Measurements from ENCODE around the gene IFI27. TPM values are rescaled to one million over a fixed set of nuclear protein-coding genes. Genes with fewer than 3 reads are reported as not detected.

The IFI27 gene
- total and polyA plus RNA-seq, 4 donors, result 35.9 to 133 (median 42.6) TPM

GRCh38 chr14:94099006-94099405 is 11.5 kb upstream of the IFI27 start:
- Histone ChIP-seq H3K36me3 (ENCODE audit: control insufficient read depth, insufficient read depth, low read length) (peaks cover 33% of the 10 kb centered on the region), H3K4me3 (ENCODE audit: low read depth, low read length) (no peak overlapping the region), H3K27ac (ENCODE audit: low read depth, low read length) (no peak overlapping the region), H3K9me3 (ENCODE audit: control insufficient read depth, insufficient read depth, low read length) (no peaks in the 10 kb centered on the region), H3K27me3 (ENCODE audit: control insufficient read depth, insufficient read depth, low read length) (no peaks in the 10 kb centered on the region), H3K4me1 (ENCODE audit: control insufficient read depth, insufficient read depth, low read length) (peaks cover 26% of the 10 kb centered on the region)
- DNase-seq (ENCODE audit: low read depth in 4 of 6, low spot score in 6 of 6), result no peak
- 63% methylated on average over 6 of the region's 6 CpGs for WGBS (ENCODE audit: insufficient coverage)

DNA sequence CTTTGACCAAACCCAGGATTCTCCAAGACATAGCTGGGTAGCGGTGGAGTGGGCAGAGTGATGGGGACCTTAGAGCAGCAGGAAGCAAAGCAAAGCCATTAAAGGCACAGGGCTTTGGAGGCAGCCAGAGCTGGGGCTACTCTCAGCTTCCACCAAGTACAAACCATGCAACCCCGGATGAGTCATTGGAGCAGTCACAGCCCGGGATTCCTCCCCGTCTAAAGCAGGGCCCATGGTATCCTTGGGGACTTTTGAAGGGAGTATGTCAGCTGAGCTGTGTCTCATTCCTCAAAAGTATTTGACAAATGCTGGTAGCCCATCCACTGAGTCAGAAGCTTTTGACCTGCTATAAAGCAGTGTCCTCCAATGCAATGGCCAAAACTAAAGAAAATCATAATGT is 9.7 kb upstream of the IFI27 start:
- no peak overlapping the region for H3K4me3 ChIP-seq (ENCODE audit: low read depth, low read length)
- H3K36me3 ChIP-seq (ENCODE audit: control insufficient read depth, insufficient read depth, low read length), result peaks cover 33% of the 10 kb centered on the region
- H3K27me3 ChIP-seq (ENCODE audit: control insufficient read depth, insufficient read depth, low read length), result no peaks in the 10 kb centered on the region
- no peaks in the 10 kb centered on the region for H3K9me3 ChIP-seq (ENCODE audit: control insufficient read depth, insufficient read depth, low read length)
- H3K27ac ChIP-seq (ENCODE audit: low read depth, low read length), result no peak overlapping the region
- peaks cover 30% of the 10 kb centered on the region for H3K4me1 ChIP-seq (ENCODE audit: control insufficient read depth, insufficient read depth, low read length)
- 53% methylated on average over 3 of the region's 4 CpGs for WGBS (ENCODE audit: insufficient coverage)
- no peak for DNase-seq (ENCODE audit: low read depth in 4 of 6, low spot score in 6 of 6)

DNA sequence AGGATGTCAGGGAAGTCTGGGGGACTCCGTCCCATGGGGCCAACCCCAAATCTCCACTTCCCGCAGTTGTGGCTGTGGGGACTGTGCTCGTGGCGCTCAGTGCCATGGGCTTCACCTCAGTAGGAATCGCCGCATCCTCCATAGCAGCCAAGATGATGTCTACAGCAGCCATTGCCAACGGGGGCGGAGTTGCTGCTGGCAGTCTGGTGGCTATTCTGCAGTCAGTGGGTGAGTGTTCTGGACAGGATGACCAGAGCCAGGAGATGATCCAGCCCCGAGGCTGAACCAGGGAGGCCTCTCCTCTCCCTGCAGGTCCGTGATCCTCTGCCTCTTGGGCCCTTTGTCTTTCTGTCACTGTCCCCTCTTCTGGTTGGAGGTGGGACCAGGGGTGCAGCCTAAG is 8.8 kb upstream of the IFI27 start:
- no peak overlapping the region for H3K4me3 ChIP-seq (ENCODE audit: low read depth, low read length)
- 65% methylated on average over 7 of the region's 10 CpGs for WGBS (ENCODE audit: insufficient coverage)
- peaks cover 33% of the 10 kb centered on the region for H3K36me3 ChIP-seq (ENCODE audit: control insufficient read depth, insufficient read depth, low read length)
- H3K27ac ChIP-seq (ENCODE audit: low read depth, low read length), result no peak overlapping the region
- peaks cover 30% of the 10 kb centered on the region for H3K4me1 ChIP-seq (ENCODE audit: control insufficient read depth, insufficient read depth, low read length)
- no peaks in the 10 kb centered on the region for H3K9me3 ChIP-seq (ENCODE audit: control insufficient read depth, insufficient read depth, low read length)
- H3K27me3 ChIP-seq (ENCODE audit: control insufficient read depth, insufficient read depth, low read length), result no peaks in the 10 kb centered on the region
- DNase-seq (ENCODE audit: low read depth in 4 of 6, low spot score in 6 of 6), result no peak

- DNase-seq (ENCODE audit: low read depth in 4 of 6, low spot score in 6 of 6), result no peak
- Histone ChIP-seq H3K36me3 (ENCODE audit: control insufficient read depth, insufficient read depth, low read length) (peaks cover 28% of the 10 kb centered on the region), H3K4me1 (ENCODE audit: control insufficient read depth, insufficient read depth, low read length) (peaks cover 30% of the 10 kb centered on the region), H3K9me3 (ENCODE audit: control insufficient read depth, insufficient read depth, low read length) (no peaks in the 10 kb centered on the region), H3K27ac (ENCODE audit: low read depth, low read length) (peak overlapping the region; percentile 71), H3K27me3 (ENCODE audit: control insufficient read depth, insufficient read depth, low read length) (no peaks in the 10 kb centered on the region), H3K4me3 (ENCODE audit: low read depth, low read length) (no peak overlapping the region)
- 78% methylated on average over 8 of the region's 8 CpGs for WGBS (ENCODE audit: insufficient coverage)
Observed at GRCh38 chr14:94102768-94103482, 7.6 kb upstream of the IFI27 start.

DNA sequence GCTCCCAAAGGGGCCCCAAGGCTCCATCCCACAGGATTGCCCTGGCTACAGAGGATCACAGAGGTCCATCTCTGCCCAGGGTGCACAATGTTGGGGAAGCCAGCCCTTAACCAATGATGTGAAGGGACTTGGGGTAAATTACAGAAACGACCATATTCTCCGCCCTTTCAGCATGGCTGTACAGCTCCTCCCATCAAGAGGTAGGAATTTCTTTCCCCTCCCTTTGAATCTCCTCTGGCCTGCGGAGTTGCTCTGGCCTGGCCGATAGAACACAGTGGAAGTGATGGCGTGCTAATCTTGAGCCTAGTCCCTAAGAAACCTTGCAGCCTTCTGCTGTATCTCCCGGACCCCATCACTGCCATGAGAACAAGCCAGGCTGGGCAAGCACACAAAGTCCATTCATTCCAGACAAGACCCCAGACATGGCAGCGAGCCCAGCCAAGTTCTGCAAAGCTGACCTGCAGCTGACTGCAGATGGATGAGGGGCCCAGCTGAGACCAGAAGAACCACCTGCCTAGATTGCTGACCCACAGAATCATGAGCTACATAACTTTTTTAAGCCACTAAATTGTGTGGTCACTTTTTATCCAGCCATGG is 6.9 kb upstream of the IFI27 start:
- Histone ChIP-seq H3K9me3 (ENCODE audit: control insufficient read depth, insufficient read depth, low read length) (no peaks in the 10 kb centered on the region), H3K4me1 (ENCODE audit: control insufficient read depth, insufficient read depth, low read length) (peaks cover 30% of the 10 kb centered on the region), H3K27ac (ENCODE audit: low read depth, low read length) (peak overlapping the region; percentile 71), H3K4me3 (ENCODE audit: low read depth, low read length) (no peak overlapping the region), H3K27me3 (ENCODE audit: control insufficient read depth, insufficient read depth, low read length) (no peaks in the 10 kb centered on the region), H3K36me3 (ENCODE audit: control insufficient read depth, insufficient read depth, low read length) (peaks cover 23% of the 10 kb centered on the region)
- WGBS (ENCODE audit: insufficient coverage), result 56% methylated on average over 4 of the region's 7 CpGs
- DNase-seq (ENCODE audit: low read depth in 4 of 6, low spot score in 6 of 6), result peak in 4 of 6 donors; percentile 68 to 88 (median 78)

DNA sequence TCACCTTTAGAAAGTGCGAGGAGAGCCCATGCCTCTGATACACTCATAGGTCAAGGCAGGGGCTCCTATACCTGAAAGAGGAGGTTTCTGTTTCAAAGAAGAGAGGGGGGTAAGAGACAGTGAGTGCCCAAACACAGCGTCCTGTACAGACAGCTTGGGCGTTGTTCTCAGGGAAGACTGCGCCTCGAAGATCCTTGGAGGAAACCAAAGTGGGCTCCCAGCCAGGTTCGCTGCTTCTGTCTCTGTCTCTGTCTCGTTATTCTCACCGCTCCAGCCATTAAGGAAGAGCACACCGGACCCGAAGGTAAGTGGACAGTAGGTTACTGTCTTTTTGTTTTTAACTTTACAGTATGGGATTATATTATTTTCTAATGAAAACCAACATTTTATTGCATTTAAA is 5.8 kb upstream of the IFI27 start:
- 58% methylated on average over 4 of the region's 10 CpGs for WGBS (ENCODE audit: insufficient coverage)
- no peak overlapping the region for H3K4me3 ChIP-seq (ENCODE audit: low read depth, low read length)
- peaks cover 18% of the 10 kb centered on the region for H3K36me3 ChIP-seq (ENCODE audit: control insufficient read depth, insufficient read depth, low read length)
- no peaks in the 10 kb centered on the region for H3K27me3 ChIP-seq (ENCODE audit: control insufficient read depth, insufficient read depth, low read length)
- no peaks in the 10 kb centered on the region for H3K9me3 ChIP-seq (ENCODE audit: control insufficient read depth, insufficient read depth, low read length)
- DNase-seq (ENCODE audit: low read depth in 4 of 6, low spot score in 6 of 6), result no peak
- H3K4me1 ChIP-seq (ENCODE audit: control insufficient read depth, insufficient read depth, low read length), result peaks cover 34% of the 10 kb centered on the region
- no peak overlapping the region for H3K27ac ChIP-seq (ENCODE audit: low read depth, low read length)

DNA sequence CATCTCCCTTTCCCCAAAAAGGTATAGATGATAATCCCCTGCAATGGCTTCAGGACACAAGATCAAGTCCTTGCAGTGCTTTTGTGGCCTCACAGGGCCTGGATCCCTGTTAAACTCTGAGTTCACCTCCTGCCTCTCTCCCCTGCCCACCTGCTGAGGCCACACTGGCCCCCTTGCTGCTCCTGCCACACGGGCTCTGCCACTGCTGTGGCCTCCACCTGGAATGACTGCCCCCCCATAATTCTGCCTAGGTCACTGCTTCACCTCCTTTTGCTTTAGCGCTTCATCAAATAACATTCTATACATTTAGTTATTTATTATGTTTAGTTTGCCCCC is 653 bp upstream of the IFI27 start:
- Histone ChIP-seq H3K4me3 (ENCODE audit: low read depth, low read length) (no peak overlapping the region), H3K9me3 (ENCODE audit: control insufficient read depth, insufficient read depth, low read length) (no peaks in the 10 kb centered on the region), H3K27me3 (ENCODE audit: control insufficient read depth, insufficient read depth, low read length) (no peaks in the 10 kb centered on the region), H3K27ac (ENCODE audit: low read depth, low read length) (no peak overlapping the region), H3K4me1 (ENCODE audit: control insufficient read depth, insufficient read depth, low read length) (peaks cover 27% of the 10 kb centered on the region), H3K36me3 (ENCODE audit: control insufficient read depth, insufficient read depth, low read length) (no peaks in the 10 kb centered on the region)
- no peak for DNase-seq (ENCODE audit: low read depth in 4 of 6, low spot score in 6 of 6)
- WGBS (ENCODE audit: insufficient coverage), result 75% methylated on average over 1 of the region's 2 CpGs

DNA sequence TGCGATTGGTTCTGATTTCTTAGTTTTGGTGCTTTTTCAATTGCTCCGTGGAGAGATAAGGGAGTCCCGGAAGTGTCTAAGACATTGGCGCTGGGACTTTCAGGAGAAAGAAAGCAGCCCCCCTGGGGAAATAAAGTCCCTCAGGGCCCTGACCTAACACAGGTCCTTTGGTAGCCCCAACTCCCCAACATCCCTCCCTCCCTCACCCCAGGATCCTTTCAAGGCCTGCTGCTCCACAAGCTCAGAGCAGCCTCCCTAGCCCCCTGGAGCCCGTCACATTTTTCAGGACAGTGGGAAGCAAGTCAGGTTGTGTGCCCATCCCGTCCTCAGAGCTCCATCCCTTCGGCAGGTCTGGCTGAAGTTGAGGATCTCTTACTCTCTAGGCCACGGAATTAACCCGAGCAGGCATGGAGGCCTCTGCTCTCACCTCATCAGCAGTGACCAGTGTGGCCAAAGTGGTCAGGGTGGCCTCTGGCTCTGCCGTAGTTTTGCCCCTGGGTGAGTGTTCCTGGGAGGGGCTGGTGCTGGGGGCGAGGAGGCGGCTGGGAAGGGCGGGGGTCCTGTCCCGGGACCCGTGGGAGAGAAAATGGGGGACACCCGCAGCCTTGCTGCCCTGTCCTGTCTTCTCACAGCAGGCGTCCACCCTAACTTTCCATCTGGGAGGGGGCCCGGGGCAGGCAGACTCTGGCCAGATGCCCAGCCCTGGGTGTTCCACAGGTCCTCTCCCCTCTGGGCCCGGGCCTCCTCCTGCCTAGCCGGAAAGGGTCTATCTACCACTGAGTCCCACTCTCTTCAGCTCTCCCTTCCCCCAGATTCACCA is 950 bp downstream of the IFI27 start:
- WGBS (ENCODE audit: insufficient coverage), result 85% methylated on average over 17 of the region's 20 CpGs
- Histone ChIP-seq H3K27me3 (ENCODE audit: control insufficient read depth, insufficient read depth, low read length) (no peaks in the 10 kb centered on the region), H3K9me3 (ENCODE audit: control insufficient read depth, insufficient read depth, low read length) (no peaks in the 10 kb centered on the region), H3K4me3 (ENCODE audit: low read depth, low read length) (peak overlapping the region; percentile 7), H3K27ac (ENCODE audit: low read depth, low read length) (no peak overlapping the region), H3K36me3 (ENCODE audit: control insufficient read depth, insufficient read depth, low read length) (no peaks in the 10 kb centered on the region), H3K4me1 (ENCODE audit: control insufficient read depth, insufficient read depth, low read length) (peaks cover 39% of the 10 kb centered on the region)
- no peak for DNase-seq (ENCODE audit: low read depth in 4 of 6, low spot score in 6 of 6)

DNA sequence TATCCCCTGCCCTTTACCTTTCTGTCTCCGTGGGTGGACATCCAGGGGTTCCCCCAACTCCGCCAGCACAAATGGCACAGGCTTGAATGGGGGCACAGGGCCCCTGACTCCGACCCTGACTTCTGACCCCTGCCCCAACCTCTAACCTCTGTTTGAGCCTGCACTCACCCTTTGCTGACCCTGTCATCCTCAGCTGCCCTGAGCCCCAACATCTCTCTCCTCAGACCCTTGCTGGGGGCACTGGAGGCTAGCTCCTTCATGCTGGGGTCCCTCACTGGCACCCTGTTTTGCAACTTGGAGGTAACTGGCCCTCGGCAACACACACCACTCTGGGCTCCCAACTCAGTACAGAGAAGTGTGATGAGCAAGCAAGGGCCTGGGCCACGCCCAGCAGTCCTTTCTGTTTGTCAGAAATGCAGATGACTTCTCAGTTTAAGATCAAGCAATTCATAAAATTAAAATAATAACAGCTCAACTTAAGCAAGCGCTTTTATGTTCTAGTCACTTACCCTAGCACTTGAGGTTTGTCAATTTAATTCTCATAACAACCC is 2.1 kb downstream of the IFI27 start:
- H3K36me3 ChIP-seq (ENCODE audit: control insufficient read depth, insufficient read depth, low read length), result no peaks in the 10 kb centered on the region
- no peak overlapping the region for H3K4me3 ChIP-seq (ENCODE audit: low read depth, low read length)
- H3K4me1 ChIP-seq (ENCODE audit: control insufficient read depth, insufficient read depth, low read length), result peaks cover 39% of the 10 kb centered on the region
- H3K27ac ChIP-seq (ENCODE audit: low read depth, low read length), result no peak overlapping the region
- WGBS (ENCODE audit: insufficient coverage), result 72% methylated on average over 4 of the region's 6 CpGs
- no peak for DNase-seq (ENCODE audit: low read depth in 4 of 6, low spot score in 6 of 6)
- no peaks in the 10 kb centered on the region for H3K27me3 ChIP-seq (ENCODE audit: control insufficient read depth, insufficient read depth, low read length)
- no peaks in the 10 kb centered on the region for H3K9me3 ChIP-seq (ENCODE audit: control insufficient read depth, insufficient read depth, low read length)

Data from spinal cord (tissue), 10 donors.